ENCODE data around the gene ITPA.

DNA sequence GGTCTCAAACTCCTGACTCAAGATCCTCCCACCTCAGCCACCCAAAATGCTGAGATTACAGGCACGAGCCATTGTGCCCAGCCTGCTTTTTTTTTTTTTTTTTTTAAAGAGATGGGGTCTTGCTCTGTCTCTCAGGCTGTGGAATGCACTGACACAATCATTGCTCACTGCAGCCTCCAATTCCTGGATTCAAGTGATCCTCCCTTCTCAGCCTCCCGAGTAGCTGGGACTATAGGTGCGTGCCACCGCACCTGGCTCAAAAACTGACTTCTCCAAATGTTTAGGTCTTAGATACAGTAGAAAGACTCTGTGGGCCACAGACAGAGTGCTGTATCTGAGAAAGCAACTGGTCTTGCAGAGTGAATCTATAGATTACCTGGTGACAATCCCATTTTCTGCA is 60.8 kb downstream of the ITPA start:
- no peak for TF ChIP-seq NR3C1 (CRISPR knock-in tag; IDR thresholded peaks at IDR 0.05)
- TF ChIP-seq, protein P1, sequence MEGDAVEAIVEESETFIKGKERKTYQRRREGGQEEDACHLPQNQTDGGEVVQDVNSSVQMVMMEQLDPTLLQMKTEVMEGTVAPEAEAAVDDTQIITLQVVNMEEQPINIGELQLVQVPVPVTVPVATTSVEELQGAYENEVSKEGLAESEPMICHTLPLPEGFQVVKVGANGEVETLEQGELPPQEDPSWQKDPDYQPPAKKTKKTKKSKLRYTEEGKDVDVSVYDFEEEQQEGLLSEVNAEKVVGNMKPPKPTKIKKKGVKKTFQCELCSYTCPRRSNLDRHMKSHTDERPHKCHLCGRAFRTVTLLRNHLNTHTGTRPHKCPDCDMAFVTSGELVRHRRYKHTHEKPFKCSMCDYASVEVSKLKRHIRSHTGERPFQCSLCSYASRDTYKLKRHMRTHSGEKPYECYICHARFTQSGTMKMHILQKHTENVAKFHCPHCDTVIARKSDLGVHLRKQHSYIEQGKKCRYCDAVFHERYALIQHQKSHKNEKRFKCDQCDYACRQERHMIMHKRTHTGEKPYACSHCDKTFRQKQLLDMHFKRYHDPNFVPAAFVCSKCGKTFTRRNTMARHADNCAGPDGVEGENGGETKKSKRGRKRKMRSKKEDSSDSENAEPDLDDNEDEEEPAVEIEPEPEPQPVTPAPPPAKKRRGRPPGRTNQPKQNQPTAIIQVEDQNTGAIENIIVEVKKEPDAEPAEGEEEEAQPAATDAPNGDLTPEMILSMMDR (CRISPR knock-in tag; IDR thresholded peaks at IDR 0.05): no peak

All from HepG2 (cell line).